GM21360 (cell line): ENCODE results near the gene MIDN.

Experiments
- ATAC-seq: cut with Tn5 transposase; IDR thresholded peaks from one replicate; pipeline ENCODE4 v1.9.1; 2021; ENCODE audit warnings: mild to moderate bottlenecking, moderate library complexity; ENCODE audit not compliant: unreplicated experiment

Gene MIDN

DNA sequence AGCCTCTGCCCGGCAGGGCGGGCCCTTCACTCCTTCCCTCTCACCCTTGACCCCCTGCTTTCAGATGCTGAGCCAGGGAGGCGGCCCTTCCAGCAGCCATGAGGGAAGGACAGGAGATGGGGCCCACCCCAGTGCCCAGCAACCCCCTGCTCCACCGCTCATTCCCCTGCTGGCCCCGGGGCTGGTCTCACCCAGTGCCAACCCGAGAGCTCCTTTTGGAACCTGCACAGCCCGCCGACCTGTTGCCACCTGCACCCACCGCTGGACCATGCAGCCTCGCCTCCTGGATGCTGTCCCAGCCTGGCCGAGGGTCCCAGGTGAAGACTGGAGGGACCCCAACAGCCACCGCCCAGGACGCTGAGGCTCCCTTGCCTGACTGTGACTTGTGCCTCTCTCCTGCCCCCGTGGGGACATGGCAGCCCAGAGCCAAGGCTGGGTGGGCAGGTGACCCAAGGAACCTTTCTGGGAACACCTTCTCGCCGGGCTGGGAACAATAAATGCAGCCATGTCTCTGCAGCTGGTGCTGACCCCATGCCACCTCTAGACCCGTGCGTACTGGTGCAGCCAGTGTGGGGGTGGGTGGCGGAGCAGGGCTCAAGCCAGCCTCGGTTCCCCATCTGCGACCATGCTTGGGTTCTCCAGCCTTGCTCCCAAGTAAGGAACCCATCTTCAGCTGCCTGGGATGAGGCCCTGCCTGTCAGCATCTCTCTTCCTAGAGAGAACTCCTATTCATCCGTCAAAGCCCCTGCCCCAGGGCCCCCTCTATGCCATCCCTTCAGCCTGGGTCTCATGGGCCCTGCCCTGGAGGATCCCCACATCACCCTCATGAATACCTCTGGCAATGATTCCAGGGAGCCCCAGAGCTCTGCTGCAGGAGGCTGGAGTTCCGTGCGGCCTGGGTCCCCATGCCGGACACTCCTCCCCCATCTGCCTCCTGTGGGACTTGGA, 30.6 kb downstream of the MIDN start:
- no peak for ATAC-seq

DNA sequence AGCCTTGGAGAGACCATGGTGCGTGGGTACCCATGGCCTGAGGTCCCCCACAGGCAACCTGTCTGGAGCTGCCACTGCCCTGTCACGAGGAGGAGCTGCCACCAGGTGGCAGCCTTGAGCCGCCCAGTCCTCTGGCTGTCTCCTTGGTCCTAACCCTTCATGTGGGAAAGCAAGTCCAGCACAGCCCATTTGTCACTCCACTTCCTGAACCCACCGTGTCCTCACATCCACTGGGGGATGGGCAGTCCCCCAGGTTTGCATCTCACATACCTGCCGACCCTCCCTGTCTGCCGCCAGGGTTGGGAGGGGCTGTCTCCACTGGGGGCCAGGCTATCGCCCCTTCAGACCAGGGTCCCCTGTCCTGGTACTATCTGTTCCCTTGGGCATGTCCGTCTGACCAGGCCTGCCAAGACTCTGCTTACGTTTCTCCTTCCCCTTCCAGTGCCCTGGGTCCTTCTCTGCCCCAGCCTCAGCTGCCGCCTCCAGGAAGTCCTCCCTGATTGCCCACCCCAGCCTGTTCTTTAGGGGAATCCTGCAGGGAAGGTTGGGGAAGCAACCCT, 31.5 kb downstream of the MIDN start:
- no peak for ATAC-seq

DNA sequence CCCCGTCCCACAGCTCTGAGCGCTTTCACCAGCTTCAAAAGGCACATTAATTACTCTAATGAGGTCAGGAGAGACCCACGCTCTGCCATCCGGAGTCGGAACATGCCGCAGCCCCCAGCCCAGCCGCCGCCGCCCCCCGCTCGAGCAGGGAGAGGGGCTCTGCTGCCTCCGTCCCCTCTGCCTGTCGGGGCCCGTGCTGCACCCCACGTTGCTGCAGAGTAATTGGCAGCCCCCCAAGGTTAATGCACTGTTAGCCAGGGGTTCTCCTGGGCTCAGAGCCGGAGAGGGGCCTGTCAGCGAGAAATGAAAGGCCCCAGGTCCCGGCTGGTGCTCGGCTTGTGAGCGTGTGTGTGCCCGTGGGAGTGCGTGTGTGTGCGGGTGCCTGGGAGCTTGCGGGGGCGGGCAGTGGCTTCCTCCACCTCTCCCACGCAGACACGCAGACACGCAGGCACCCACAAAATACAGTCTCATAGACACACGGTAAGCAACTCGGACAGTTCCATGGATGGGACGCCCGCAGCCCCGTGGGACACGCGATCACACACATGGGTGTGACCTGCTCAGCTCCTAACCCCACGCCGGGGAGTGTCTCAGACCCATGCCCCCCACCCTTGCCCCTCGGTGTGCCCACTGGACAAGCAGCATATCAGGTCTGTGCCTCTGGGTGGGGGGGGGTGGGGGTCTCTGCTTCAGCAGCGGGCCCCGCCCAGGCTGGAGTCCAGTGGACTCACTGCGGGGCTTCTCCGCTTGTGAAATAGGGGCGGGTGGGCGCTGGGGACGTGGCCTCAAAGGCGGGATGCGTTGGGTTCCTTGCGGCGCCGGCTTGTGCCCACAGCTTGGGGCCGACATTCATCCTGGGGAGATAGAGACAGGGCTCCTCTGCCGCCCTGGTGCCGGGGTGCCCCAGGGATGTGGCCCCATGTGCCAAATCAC, 32.5 kb downstream of the MIDN start:
- no peak for ATAC-seq

DNA sequence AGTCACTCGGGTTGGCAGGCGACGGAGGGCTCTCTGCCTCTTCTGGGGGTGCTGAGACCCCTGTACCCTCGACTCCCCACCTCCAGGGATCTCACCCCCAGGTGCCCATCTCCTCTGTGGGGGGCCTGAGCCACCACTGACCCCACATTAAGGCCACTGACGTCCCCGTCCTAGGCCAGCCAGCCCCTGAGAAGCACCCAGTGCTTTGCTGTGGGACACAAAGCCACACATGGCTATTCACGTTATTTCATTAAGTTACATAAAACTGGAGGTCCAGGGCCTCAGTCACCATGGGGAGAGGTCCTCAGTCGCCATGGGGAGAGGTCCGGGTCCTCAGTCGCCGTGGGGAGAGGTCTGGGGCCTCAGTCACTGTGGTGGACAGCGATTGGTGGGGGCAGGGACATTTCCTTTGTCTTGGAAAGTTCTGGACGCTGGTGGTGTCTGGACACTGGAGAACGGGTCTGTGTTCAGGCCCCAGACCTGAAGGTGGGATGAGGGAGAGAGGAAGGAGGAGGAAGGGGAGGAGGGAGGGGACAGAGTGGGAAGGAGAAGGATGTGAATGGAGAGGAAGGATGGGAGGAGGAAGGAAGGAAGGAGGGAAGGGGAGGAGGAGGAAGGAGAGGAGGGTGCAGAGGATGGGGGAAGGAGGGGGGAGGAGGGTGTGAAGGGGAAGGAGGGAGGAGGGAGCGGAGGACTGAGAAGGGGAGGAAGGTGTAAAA, 33.3 kb downstream of the MIDN start:
- no peak for ATAC-seq

DNA sequence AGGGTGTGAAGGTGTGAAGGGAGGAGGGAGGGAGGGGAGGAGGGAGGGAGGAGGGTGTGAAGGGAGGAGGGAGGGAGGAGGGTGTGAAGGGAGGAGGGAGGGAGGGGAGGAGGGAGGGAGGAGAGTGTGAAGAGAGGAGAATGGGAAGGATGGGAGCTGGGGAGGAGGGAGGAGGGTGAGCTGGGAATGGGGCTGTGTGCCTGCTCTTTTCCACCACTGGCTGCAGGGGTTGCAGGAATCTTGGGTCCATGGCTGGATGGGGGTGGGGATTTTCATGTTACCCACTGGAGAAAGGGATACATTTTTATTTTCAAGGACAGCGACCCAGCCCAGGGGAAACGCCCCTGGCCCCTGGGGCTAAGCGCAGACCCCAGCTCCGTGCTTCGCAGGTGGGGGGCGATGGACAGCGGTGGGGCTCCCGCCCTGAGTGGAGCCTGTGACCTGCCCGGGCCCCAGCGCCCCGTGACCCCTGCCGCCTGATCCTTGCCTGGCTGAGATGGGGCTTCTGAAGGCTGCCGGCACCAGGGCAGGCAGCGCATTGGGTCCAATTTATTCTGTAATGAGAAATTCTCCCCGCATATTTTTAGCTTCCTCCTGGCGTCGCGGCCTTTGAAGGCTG, 34.3 kb downstream of the MIDN start:
- no peak for ATAC-seq

DNA sequence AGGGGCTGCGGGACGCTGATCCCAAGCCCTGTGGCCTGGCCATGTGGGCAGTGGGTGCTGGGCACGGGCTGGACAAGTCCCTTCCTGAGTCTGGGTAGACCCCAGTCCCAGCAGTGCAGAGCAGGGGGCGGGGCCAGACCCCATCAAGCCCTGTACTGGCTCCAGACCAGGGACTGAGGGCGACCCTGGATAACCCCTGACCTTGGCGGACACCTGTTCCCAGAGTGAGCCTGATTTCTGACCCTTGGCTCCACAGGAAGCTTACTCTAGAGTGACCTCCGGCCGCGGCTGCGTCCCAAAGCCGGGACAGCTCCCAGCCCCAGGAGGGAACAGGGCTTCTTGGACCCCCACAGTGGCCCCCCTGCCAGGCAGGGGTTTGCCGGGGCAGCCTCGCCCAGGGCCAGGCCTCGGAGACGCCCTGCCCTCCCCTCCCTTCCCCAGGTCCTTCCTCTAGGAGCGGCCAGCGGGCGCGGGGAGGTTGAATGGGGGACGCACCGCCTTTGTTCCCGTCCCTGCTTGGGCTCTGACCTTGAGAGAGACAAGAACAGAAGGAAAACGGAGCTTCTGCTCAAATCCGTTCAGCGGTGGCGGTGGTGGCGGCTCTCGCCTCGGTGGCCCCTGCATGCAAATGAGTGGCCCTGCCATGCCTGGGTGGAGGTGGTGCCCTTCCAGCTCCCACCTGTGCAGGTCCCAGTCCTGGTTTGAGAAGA, 35.0 kb downstream of the MIDN start:
- no peak for ATAC-seq

DNA sequence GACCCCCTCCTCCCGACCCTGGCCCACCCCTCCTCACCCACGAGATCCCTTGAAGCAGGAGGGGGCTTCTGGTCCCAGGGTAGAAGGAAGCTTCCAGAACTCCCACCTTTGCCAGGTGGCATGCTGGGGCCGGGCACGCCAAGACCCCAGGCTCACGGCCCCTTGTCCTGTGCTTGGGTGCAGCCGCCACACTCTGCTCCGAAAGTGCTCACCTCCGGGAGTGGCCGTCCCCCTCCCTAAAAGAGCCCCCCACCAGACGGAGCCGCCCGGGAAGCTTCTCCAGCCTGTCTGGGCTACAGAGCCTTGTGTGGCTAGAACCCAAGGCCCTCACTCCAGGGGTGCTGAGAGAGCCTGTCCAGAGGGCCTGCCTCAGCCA, 35.5 kb downstream of the MIDN start:
- ATAC-seq, result no peak

DNA sequence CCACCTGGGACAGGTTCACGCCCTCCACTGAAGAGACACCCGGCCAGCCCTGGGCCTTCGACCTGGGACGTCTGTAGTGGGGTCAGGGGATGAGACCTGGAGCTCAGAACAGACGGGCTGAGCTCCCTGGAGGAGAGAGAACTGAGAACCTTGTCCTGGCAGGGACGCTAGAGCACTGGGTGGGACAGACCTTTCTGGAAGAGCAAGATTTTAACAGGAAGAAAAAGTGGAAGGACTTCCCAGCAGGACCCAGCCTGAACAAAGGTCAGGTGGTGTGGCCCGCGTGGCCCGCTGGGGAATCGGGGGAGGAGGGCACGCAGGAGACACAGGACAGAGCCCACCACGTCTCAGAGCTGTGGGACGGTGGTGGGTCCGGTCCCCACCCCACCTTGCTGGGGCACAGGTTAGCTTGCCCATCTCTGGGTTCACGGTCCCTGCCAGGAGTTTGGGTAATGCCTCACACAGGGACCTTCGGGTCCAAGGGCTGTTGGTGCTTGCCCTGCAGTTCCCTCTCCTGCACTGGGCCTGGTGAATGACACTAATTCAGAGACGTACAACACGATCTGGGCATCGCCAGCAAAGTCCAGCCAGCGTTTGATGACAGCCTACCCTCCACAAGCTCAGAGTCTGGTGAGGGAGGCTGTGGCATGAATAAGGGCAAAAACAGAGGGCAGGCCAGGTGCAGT, 36.1 kb downstream of the MIDN start:
- no peak for ATAC-seq

DNA sequence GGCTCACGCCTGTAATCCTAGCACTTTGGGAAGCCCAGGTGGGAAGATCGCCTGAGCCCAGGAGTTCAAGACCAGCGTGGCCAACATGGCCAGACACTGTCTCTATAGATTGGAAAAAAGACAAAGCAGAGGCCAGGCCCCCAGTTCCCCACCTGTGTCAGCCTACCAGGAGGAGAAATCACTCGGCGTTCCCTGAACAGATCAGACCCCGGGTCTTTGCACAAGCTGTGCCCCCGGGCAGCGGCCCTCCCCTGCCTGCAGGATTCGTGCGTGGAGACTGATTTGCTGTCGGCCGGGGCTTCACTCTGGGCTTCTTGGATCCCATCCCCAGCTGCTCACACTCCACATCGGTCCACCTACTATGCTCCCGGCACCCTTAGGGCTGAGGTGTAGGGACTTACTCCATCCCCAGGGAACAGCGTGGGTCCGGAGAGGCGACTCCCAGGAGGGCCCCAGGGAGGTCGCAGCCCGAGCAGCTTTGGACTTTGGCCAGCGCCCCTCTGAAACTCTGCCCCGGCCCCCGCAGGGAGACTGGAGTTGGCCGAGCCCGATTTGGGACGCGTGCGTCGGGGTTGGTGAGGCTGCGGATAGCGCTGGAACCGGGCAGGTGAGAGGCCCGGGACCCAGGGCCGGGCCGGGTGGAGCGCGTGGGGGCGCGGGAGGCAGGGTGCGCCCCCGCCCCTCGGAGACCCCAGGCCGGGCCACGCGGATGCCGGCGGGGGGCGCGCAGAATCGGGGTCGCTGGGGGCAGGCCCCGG, 36.8 kb downstream of the MIDN start:
- ATAC-seq, result no peak

DNA sequence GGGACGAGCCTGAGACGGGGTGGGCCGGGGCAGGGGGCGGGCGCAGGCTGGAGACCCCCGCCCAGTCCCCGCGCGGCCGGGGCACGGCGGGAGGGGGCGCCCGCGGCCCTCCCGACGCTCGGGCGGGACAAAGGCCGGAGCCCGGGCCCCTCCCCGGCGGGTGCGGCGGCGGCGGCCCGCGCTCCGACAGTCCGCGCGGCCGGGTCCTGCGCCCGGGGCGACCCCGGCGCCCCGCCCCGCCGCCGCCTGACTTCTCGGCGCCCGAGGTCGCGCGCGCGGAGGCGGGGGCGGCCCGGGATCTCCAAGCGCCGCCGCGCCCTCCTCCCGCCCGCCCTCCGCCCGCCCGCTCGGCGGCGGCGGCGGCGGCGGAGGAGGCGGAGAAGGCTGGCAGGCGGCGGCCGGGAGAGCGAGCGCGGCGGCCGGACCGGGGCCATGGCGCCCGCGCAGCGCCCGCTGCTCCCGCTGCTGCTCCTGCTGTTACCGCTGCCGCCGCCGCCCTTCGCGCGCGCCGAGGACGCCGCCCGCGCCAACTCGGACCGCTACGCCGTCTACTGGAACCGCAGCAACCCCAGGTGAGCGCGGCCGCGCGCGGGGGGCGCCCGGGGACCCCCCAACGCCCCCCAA, 37.5 kb downstream of the MIDN start, which contains the start of gene EFNA2:
Gene EFNA2, plus strand, starts transcription at position 137 of the 624 bp plus-strand sequence. Its CDS starts 296 bp downstream, at position 433.
- ATAC-seq, result no peak

DNA sequence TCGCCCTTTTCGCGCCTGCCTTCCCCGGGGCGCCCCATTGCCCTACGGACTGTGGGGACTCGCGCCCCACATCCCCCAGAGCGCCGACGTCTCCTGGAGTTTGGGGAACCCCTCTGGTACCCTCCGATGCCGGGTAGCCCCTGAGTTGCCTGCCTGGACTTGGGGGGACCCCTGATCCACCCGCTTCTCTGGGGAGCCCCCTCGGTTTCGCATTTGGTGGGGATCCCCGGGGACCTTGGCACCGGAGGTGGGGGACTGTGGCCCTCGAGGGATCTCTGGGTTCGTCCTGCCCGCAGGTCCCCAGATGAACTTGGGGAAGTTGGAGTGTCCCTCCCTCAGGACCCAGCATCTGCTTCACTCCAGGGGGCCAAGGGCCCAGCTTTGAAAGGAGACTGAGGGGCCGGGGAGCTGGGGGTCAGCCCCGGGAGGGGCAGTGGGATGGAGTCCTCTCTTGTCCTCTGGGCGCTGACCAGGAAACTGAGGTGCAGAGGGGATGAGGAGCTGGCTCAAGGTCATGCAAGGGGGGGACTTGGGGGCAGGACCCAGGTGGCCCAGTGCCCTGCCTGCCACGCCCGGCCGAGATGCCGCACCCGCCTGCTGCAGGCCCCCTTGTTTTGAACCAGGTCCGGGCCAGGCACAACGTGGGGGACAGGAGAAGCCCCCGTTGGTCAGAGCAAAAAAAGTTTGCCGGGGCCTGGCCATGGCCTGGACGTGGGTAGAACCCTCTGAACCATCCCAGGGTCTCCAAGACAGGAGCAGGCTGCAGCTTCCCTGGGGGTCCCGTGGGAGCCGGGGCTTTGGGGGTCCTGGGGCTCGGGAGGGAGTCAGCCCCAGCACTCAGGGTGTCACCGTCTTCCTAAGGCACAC, 38.3 kb downstream of the MIDN start:
- no peak for ATAC-seq

DNA sequence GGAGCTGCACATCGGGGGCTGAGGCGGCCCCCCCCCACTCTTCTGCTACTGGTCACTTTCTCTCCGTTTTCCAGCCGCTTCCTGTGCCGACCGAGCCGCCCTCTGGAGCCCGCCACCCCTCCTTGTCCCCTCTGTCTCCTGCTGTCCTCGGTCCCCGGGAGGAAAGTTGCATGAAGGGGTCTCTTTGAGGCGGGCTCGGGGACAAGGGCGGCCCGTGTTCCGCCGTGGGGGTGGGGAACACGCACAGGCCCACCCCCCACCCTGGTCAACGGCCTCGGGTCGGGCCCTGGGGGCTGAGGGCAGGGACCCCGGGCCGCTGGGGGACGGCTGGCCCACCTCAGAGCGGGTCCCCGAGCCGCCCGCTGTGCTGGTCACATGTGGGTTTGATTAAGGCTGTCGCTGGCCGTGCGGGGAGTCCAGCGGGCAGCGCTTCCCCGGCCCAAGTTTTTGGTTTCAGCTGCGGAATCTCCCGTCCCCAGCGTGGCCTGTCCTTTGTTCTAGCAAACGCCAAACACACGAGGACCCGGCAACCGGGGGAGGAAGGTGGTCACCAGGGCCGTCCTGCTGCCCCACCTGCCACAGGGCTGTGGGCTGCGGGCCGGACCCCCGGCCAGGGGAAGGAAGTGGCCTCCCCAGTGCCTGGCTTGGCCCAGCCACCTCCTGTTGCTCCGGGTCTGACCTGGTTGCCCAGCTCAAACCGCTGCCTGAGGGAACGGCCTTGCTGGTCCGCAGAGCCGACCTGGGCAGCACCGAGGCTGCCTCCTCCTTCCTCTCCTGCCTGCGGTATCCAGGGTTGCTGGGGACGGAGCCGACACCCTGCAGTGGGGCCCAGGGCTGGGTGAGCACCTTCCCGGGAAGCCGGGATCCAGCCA, 39.2 kb downstream of the MIDN start:
- no peak for ATAC-seq

DNA sequence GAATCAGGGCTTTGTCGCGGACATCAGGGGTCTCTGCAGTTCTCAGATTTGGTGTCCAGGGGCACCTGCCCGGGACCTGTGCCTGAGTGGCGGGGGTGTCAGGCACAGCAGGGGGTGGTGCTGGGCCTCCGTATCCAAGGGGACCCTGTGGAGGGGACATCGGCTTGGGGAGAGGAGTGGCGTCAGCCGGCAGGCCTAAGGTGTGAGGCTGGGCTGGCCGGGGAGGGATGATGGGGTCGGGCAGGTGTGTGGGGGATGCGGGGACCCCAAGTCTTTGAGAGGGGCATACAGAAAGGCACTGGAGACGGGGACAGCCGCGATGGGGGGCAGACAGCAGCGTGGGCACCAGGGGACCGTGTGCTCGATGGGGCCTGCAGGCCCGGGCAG, 39.8 kb downstream of the MIDN start:
- ATAC-seq, result no peak

DNA sequence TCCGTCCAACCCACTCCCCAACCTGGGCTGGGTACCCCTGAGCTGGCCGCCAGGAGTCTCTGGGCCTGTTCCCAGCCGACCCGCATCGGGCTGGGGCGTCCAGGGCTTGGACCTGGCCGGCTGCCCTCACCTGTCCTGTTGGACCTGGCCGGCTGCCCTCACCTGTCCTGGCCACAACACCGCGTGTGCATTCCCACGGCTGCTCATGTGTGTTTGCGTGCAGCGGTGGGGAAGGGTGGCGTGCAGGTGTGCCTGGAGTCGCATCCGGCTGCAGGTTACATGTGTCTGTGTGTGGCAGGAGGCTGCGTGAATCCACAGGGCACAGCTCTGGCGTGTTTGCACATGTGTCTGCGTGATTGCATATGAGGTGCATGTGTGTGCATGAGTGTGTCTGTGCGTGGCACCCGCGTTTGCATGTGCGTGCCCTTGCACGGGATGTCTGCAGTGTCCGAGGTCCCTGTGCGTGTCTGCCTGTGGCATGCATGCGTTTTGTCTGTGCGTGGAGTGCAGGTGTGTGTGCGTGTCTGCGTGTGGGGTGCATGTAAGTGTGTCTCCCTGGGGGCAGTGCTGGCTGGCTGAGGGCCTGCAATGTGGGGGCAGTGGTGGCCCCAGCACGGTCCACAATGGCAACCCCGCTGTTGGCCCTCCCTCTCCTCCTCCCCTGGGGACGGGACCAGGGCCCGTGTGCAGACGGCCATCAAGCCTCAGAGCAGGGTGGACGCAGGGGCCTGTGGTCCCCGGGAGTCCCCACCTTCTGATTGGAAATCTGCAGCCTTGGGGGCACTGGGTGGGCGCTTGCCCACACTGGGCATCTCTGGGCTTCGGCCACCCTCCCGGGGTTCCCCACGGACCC, 40.7 kb downstream of the MIDN start:
- ATAC-seq, result no peak

DNA sequence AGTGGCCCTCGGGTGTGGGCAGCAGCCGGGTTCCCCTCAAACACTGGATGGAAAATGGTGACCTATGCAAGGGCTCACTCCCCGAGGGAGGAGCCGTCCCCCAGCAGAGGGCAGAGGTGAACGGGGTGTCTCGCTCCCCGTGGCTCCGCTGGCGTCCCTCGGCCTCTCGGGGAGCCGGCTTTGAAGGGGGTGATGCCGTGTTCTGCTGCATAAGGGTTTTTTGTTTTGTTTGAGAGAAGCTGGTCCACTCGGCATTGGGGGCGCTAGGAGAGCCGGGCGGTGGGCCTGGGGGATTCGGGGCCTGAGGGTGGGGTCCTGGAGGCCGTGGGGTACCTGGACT, 41.3 kb downstream of the MIDN start:
- ATAC-seq, result no peak
